ENCODE measurements around the gene RBX1.

- TF ChIP-seq CTCF (IDR thresholded peaks at IDR 0.05; ENCODE audit: low read depth, low read length), result no peak
- no peak for TF ChIP-seq EZH2phosphoT487 (IDR thresholded peaks at IDR 0.05; ENCODE audit: low read depth)
These were observed 51.9 kb downstream of the RBX1 start for GRCh38 chr22:41003066-41003465.

Data from OCI-LY3 (cell line).